ENCODE results near the gene CD300H.

The CD300H gene

DNA sequence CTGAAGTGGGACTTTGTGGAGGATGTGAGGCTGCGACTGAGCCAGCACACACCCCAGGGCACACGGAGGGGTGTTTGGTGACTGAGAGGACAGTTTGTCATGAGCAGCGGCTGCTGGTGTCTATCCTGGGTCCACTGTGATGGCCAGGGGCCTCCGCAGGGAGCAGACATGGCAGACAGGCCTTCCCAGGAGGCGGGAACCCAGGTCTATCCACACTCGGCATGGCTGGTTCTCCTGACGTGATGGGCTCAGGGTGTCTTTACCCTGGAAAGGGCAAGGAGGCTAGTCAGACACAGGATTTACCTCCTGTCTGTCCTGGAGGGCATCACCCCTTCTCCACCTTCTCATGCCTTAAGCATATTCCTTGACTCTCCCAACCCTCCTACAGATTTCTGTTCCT lies 20.7 kb downstream of the CD300H start:
- TF ChIP-seq CTCF (IDR thresholded peaks at IDR 0.05; ENCODE audit: low read length, missing control alignments) = no peak
- no peak for DNase-seq (ENCODE audit: low read depth)
- no peak overlapping the region for H3K4me3 ChIP-seq (replicated peaks; ENCODE audit: low read depth, low read length)

DNA sequence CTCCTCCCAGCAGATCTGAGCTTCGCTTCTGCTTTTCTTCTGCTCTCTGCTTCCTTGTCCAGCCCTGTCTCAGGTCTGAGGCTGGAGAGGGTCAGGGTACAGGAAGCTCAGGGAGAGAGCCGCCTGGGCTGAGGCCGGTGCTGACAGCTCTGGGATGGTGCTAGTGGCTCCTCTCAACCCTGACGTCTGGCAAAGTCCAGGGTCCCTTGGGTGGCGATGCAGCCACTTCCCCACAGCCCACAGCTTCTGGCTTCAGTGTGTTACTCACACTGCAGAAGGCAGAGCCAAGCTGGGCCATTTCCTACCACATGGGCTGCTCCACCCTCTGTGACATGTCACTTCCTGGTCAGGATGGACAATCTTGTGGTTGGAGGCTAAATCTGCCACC lies 21.5 kb downstream of the CD300H start, which contains the start of gene CD300C:
TSS of gene CD300C (minus strand) at position 273 of the 388 bp plus-strand sequence. CDS start 333 bp downstream, outside the sequence.
- no peak for DNase-seq (ENCODE audit: low read depth)
- H3K4me3 ChIP-seq (replicated peaks; ENCODE audit: low read depth, low read length) = no peak within 1 kb of the TSS
- TF ChIP-seq CTCF (IDR thresholded peaks at IDR 0.05; ENCODE audit: low read length, missing control alignments) = no peak

DNA sequence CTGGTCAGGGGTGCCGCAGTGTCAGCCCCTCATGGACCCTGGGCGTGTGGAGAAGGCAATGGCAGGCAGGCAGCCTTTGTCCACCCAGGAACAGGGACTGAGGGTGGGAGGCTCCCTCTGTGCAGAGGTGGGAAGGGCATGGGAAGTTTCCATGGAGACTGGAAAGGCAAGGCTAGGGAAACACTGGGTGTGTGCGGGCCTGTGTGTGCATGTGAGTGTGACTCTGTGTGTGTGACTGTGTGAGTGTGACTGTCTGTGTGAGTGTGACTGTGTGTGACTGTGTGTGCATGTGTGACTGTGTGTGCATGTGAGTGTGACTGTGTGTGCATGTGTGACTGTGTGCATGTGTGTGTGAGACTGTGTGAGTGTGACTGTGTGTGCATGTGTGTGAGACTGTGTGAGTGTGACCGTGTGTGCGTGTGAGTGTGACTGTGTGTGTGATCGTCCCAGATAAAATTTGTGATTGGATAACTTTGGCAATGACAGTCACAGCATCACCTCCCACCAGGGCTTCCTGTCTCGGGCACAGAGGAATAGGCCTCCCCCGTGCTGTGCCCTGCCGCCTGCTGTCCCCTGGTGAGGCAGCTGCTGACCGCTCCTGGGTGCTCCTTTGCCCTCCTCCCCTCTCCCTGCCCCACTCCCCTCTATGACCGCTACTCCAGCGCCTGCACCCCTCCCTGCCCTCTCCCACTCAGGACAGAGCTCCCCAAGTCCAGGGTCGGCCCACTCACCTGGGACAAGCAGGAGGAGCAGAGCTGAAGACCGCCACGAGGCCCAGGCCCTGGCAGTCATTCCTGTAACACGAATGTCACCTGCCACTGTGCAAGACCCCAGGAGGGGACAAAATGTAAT lies 22.1 kb downstream of the CD300H start:
- no peak overlapping the region for H3K4me3 ChIP-seq (replicated peaks; ENCODE audit: low read depth, low read length)
- DNase-seq (ENCODE audit: low read depth) = no peak
- TF ChIP-seq CTCF (IDR thresholded peaks at IDR 0.05; ENCODE audit: low read length, missing control alignments) = no peak

- no peak for TF ChIP-seq CTCF (IDR thresholded peaks at IDR 0.05; ENCODE audit: low read length, missing control alignments)
- H3K4me3 ChIP-seq (replicated peaks; ENCODE audit: low read depth, low read length) = no peak overlapping the region
- DNase-seq (ENCODE audit: low read depth) = no peak
These were observed 23.2 kb downstream of the CD300H start for GRCh38 chr17:74543891-74544760.

DNA sequence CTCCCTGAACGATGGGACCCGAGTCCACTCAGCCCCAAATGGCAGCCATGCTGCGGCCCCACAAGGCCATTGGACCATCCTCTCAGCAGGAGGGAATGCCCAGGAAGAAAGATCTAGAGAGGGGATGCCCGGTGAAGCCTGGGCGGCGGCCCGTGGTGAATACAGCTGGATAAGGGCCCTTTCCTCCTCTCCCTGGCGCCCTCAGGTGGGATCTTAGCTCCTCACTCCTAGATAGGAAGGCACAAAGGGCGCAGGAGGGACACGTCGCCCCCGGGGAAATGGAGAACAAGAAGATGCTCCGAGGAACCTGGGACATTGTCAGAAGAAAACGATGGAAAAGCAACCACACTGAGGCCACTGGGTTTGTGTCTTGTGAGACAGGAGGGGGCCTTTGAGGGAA lies 23.9 kb downstream of the CD300H start:
- no peak for DNase-seq (ENCODE audit: low read depth)
- TF ChIP-seq CTCF (IDR thresholded peaks at IDR 0.05; ENCODE audit: low read length, missing control alignments) = no peak
- no peak overlapping the region for H3K4me3 ChIP-seq (replicated peaks; ENCODE audit: low read depth, low read length)

GRCh38 chr17:74542727-74543383 lies 24.5 kb downstream of the CD300H start:
- DNase-seq (ENCODE audit: low read depth) = no peak
- H3K4me3 ChIP-seq (replicated peaks; ENCODE audit: low read depth, low read length) = no peak overlapping the region
- TF ChIP-seq CTCF (IDR thresholded peaks at IDR 0.05; ENCODE audit: low read length, missing control alignments) = no peak

All from fibroblast of pulmonary artery (primary cell).